CD4-positive, CD25-positive, alpha-beta regulatory T cell (primary cell): ENCODE data around the gene GOLPH3. TPM values are rescaled to one million over a fixed set of nuclear protein-coding genes. Genes with fewer than 3 reads are reported as not detected.

Source experiments
- ATAC-seq, 2 donors: fragments of 150-1000 bp; cut with Tn5 transposase; one replicate each; pipeline ENCODE4 v1.10.0; 2021; ENCODE audit warnings: low read depth in 2 of 2, moderate number of reproducible peaks in 2 of 2, moderate library complexity in 1 of 2
- DNase-seq, 3 donors: peaks; one replicate each; pipeline versions ENCODE4 v3.0.0 to v3.0.0-alpha.2; 2012 to 2022; ENCODE audit warnings: mixed read lengths in 1 of 3
- H3K27ac ChIP-seq: one replicate; pipeline ENCODE4 v1.7.0; 2013; ENCODE audit warnings: mild to moderate bottlenecking, low read length; ENCODE audit not compliant: insufficient read depth, poor library complexity, severe bottlenecking
- H3K27me3 ChIP-seq: one replicate; pipeline ENCODE4 v1.7.0; 2013; ENCODE audit warnings: low read length; ENCODE audit not compliant: control insufficient read depth, insufficient read depth
- H3K36me3 ChIP-seq: one replicate; pipeline ENCODE4 v1.7.0; 2013; ENCODE audit warnings: mild to moderate bottlenecking, low read length, moderate library complexity; ENCODE audit not compliant: control insufficient read depth, insufficient read depth
- H3K4me1 ChIP-seq: 2 replicates; pipeline ENCODE4 v1.7.0; 2013; ENCODE audit warnings: mild to moderate bottlenecking, low read length; ENCODE audit not compliant: insufficient read depth, control insufficient read depth, poor library complexity, severe bottlenecking
- H3K4me3 ChIP-seq: one replicate; pipeline ENCODE4 v1.7.0; 2013; ENCODE audit warnings: low read depth, mild to moderate bottlenecking, low read length, moderate library complexity
- H3K9me3 ChIP-seq, 2 experiments: 1 replicate in 1 of 2; 2 replicates in 1 of 2; pipeline ENCODE4 v1.7.0; 2013; ENCODE audit warnings: low read length in 2 of 2, mild to moderate bottlenecking in 1 of 2, moderate library complexity in 1 of 2; ENCODE audit not compliant: control insufficient read depth in 2 of 2
- H3K27ac Mint-ChIP-seq, 3 donors: one replicate each; pipeline ENCODE4 v1.8.0; 2020 to 2022; ENCODE audit warnings: mild to moderate bottlenecking in 3 of 3, mixed read lengths in 3 of 3, moderate library complexity in 2 of 3
- H3K27me3 Mint-ChIP-seq: one replicate; pipeline ENCODE4 v1.8.0; 2022; ENCODE audit warnings: mild to moderate bottlenecking, mixed read lengths
- H3K36me3 Mint-ChIP-seq: one replicate; pipeline ENCODE4 v1.8.0; 2020; ENCODE audit warnings: mixed read lengths
- H3K4me1 Mint-ChIP-seq, 4 donors: one replicate each; pipeline ENCODE4 v1.8.0; 2020 to 2022; ENCODE audit warnings: mixed read lengths in 4 of 4, mild to moderate bottlenecking in 1 of 4
- H3K4me3 Mint-ChIP-seq, 4 donors: one replicate each; pipeline ENCODE4 v1.8.0; 2020 to 2022; ENCODE audit warnings: mild to moderate bottlenecking in 4 of 4, mixed read lengths in 4 of 4, moderate library complexity in 3 of 4
- H3K9me3 Mint-ChIP-seq, 7 donors: one replicate each; pipeline ENCODE4 v1.8.0; 2020 to 2022; ENCODE audit warnings: mixed read lengths in 7 of 7, mild to moderate bottlenecking in 3 of 7, moderate library complexity in 2 of 7
- polyA plus RNA-seq, 4 donors: library from polyadenylated mRNA; unstranded; fragments of 300-500 nt; fragmentation: Illumina TruSeq; gene quantifications; one replicate each; pipeline ENCODE4 v1.2.3, GENCODE V29; 2021
- total RNA-seq: library from RNA; stranded (reverse); gene quantifications from one replicate; pipeline ENCODE4 v1.2.3, GENCODE V29; 2022

The GOLPH3 gene
- total and polyA plus RNA-seq, 5 donors from 2014 or later, result 66.8 to 130 (median 112) TPM

- H3K36me3 Mint-ChIP-seq, result peaks cover 9% of the 10 kb centered on the region
- H3K9me3 ChIP-seq, result no peaks in the 10 kb centered on the region
- no peaks in the 10 kb centered on the region for H3K9me3 Mint-ChIP-seq
- DNase-seq, result no peak
- H3K27ac ChIP-seq, result no peak overlapping the region
- H3K27ac Mint-ChIP-seq, result peak overlapping the region in 1 of 3 donors; percentile 60
- peaks cover 32% of the 10 kb centered on the region for H3K4me1 ChIP-seq
- H3K36me3 ChIP-seq, result peaks cover 8% of the 10 kb centered on the region
- no peaks in the 10 kb centered on the region for H3K27me3 ChIP-seq
- no peak for ATAC-seq
- H3K4me3 ChIP-seq, result peak overlapping the region; percentile 9
- H3K4me3 Mint-ChIP-seq, result no peak overlapping the region
- peaks cover 21 to 46% (median 42%) of the 10 kb centered on the region in 4 donors for H3K4me1 Mint-ChIP-seq
- no peaks in the 10 kb centered on the region for H3K27me3 Mint-ChIP-seq
Observed at GRCh38 chr5:32156635-32157034, 17.5 kb downstream of the GOLPH3 start.

DNA sequence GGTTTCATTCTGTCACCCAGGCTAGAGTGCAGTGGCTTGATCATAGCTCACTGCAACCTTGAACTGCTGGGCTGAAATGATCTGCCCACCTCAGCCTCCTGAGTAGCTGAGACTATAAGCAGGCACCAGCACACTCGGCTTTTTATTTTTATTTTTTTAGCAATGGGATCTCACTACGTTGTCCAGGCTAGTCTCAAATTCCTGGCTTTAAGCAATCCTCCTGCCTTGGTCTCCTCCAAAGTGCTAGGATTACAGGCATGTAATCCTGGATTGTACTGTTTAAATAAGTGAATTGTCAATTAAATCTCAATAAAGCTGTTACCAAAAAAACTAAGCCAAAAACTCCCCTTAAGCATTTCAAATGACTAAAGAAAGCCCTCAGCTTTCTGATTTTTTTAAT is 18.9 kb downstream of the GOLPH3 start:
- ATAC-seq (no peak), DNase-seq (no peak)
- no peak overlapping the region for H3K27ac ChIP-seq
- H3K4me3 ChIP-seq, result no peak overlapping the region
- H3K9me3 ChIP-seq, result no peaks in the 10 kb centered on the region
- no peaks in the 10 kb centered on the region for H3K27me3 ChIP-seq
- Mint-ChIP-seq H3K9me3 (no peaks in the 10 kb centered on the region), H3K36me3 (peaks cover 4% of the 10 kb centered on the region), H3K4me1 (peaks cover 22 to 40% (median 38%) of the 10 kb centered on the region in 4 donors), H3K27me3 (no peaks in the 10 kb centered on the region), H3K4me3 (no peak overlapping the region), H3K27ac (no peak overlapping the region)
- peaks cover 35% of the 10 kb centered on the region for H3K4me1 ChIP-seq
- H3K36me3 ChIP-seq, result peaks cover 8% of the 10 kb centered on the region

DNA sequence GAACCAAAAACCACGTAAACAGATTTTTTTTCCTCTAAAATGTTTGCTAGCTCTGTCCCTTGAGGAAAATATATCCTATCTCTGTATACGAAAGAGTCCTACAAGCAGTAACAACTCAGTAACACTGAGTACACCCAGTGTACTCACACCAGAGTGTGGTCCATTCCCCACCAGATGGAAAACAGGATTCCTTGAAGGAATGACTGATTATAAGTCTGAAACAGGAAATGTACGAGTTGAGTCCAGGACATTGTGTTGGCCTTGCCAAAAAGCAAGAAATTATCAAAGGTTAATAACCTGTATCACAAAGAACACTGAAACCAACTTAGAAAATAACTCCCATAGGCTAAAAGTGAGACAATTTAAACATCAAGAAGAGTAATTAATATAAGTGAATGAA is 20.4 kb downstream of the GOLPH3 start:
- Mint-ChIP-seq H3K9me3 (no peaks in the 10 kb centered on the region), H3K4me1 (peaks cover 31 to 52% (median 41%) of the 10 kb centered on the region in 4 donors), H3K4me3 (peak overlapping the region in 1 of 4 donors; percentile 25), H3K27me3 (no peaks in the 10 kb centered on the region), H3K36me3 (peaks cover 8% of the 10 kb centered on the region), H3K27ac (peak overlapping the region in 1 of 3 donors; percentile 19)
- no peaks in the 10 kb centered on the region for H3K9me3 ChIP-seq
- H3K27ac ChIP-seq, result no peak overlapping the region
- no peak for ATAC-seq
- H3K36me3 ChIP-seq, result peaks cover 8% of the 10 kb centered on the region
- peaks cover 30% of the 10 kb centered on the region for H3K4me1 ChIP-seq
- H3K27me3 ChIP-seq, result no peaks in the 10 kb centered on the region
- no peak for DNase-seq
- H3K4me3 ChIP-seq, result peak overlapping the region; percentile 34

- peaks cover 52 to 71% (median 58%) of the 10 kb centered on the region in 4 donors for H3K4me1 Mint-ChIP-seq
- H3K9me3 Mint-ChIP-seq, result no peaks in the 10 kb centered on the region
- H3K4me3 Mint-ChIP-seq, result no peak overlapping the region
- Histone ChIP-seq H3K9me3 (no peaks in the 10 kb centered on the region), H3K4me3 (no peak overlapping the region), H3K27ac (no peak overlapping the region), H3K27me3 (no peaks in the 10 kb centered on the region), H3K36me3 (peaks cover 4% of the 10 kb centered on the region), H3K4me1 (peaks cover 33% of the 10 kb centered on the region)
- DNase-seq, result no peak
- no peaks in the 10 kb centered on the region for H3K27me3 Mint-ChIP-seq
- no peak for ATAC-seq
- H3K36me3 Mint-ChIP-seq, result peaks cover 14% of the 10 kb centered on the region
- H3K27ac Mint-ChIP-seq, result no peak overlapping the region
Observed at GRCh38 chr5:32151198-32151597, 22.9 kb downstream of the GOLPH3 start.

GRCh38 chr5:32150366-32150765 is 23.8 kb downstream of the GOLPH3 start:
- no peak overlapping the region for H3K27ac Mint-ChIP-seq
- ATAC-seq, result no peak
- no peaks in the 10 kb centered on the region for H3K9me3 Mint-ChIP-seq
- Histone ChIP-seq H3K27me3 (no peaks in the 10 kb centered on the region), H3K27ac (no peak overlapping the region), H3K36me3 (no peaks in the 10 kb centered on the region), H3K4me3 (no peak overlapping the region), H3K4me1 (peaks cover 33% of the 10 kb centered on the region), H3K9me3 (no peaks in the 10 kb centered on the region)
- H3K27me3 Mint-ChIP-seq, result no peaks in the 10 kb centered on the region
- no peak overlapping the region for H3K4me3 Mint-ChIP-seq
- peaks cover 53 to 76% (median 64%) of the 10 kb centered on the region in 4 donors for H3K4me1 Mint-ChIP-seq
- peaks cover 14% of the 10 kb centered on the region for H3K36me3 Mint-ChIP-seq
- no peak for DNase-seq

DNA sequence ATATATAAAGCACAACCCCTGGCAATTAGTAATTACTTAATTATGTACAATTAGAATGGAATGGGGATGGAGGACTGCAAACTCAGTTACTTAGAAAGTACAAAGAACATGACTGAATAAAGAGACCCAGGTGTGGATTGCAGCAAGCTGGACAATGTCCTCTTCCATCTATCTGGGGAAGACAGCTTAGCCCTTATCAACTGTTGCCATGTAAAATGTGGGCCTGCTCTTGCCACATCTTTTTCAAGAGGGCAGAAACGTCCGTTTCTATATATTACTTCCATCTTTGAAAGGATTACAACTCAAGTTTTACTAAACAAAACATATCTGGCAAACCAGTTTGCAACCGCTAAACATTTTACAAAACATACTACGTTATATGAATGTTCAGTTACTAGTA is 26.2 kb downstream of the GOLPH3 start:
- H3K4me1 ChIP-seq, result peaks cover 31% of the 10 kb centered on the region
- Mint-ChIP-seq H3K9me3 (no peaks in the 10 kb centered on the region), H3K4me3 (no peak overlapping the region)

DNA sequence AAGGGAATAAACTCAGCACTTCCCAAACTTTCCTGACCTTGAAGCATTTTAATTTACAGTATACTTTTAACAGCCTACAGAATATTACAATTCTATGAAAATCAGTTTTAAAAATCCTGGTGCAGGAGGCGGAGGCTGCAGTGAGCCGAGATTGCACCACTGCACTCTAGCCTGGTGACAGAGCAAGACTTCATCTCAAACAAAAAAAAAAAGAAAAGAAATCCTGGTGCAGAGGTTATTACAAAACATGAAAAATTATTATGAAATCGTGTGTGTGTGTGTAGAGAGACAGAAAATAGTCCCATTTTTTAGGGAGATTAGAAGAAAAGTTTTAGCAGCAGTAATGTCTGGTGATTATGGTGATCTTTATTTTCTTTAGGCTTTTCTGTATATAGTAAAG is 26.9 kb downstream of the GOLPH3 start:
- Mint-ChIP-seq H3K4me1 (peaks cover 42 to 70% (median 51%) of the 10 kb centered on the region in 4 donors), H3K27ac (peak overlapping the region; percentile 3 to 38 (median 16)), H3K36me3 (peaks cover 22% of the 10 kb centered on the region), H3K9me3 (no peaks in the 10 kb centered on the region), H3K27me3 (no peaks in the 10 kb centered on the region), H3K4me3 (peak overlapping the region in 1 of 4 donors; percentile 25)
- Histone ChIP-seq H3K9me3 (no peaks in the 10 kb centered on the region), H3K27ac (no peak overlapping the region), H3K27me3 (no peaks in the 10 kb centered on the region), H3K36me3 (no peaks in the 10 kb centered on the region), H3K4me3 (no peak overlapping the region), H3K4me1 (peaks cover 31% of the 10 kb centered on the region)
- no peak for ATAC-seq
- DNase-seq, result no peak

More for the DNA sequence above, 26.2 kb downstream of the GOLPH3 start:
- Histone ChIP-seq H3K36me3 (no peaks in the 10 kb centered on the region), H3K4me3 (no peak overlapping the region), H3K9me3 (no peaks in the 10 kb centered on the region), H3K27me3 (no peaks in the 10 kb centered on the region), H3K27ac (no peak overlapping the region)
- no peak for DNase-seq
- Mint-ChIP-seq H3K27me3 (no peaks in the 10 kb centered on the region), H3K36me3 (peaks cover 22% of the 10 kb centered on the region), H3K4me1 (peaks cover 44 to 75% (median 54%) of the 10 kb centered on the region in 4 donors), H3K27ac (peak overlapping the region in 2 of 3 donors; percentile 3 to 36)
- ATAC-seq, result no peak

DNA sequence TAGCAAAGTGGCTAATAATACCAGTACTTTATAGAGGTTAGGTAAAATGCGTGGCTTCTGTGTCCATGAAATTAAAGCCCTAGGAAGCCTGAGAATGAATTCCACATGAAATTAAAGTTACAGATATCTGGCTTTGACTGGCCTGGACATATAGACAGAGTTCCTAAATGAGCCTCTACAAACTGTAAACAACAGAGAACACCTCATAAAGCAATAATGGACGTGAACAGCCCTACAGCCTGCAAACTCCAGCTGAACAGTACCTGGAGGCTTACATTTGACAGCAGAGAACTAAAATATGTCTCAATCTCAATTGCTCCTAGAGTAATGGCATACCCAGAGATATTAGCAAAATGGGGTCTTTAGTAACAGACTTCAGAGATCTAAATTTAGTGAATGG is 28.7 kb downstream of the GOLPH3 start:
- Histone ChIP-seq H3K4me3 (peak overlapping the region; percentile 14), H3K27ac (no peak overlapping the region), H3K9me3 (no peaks in the 10 kb centered on the region), H3K4me1 (peaks cover 31% of the 10 kb centered on the region), H3K27me3 (no peaks in the 10 kb centered on the region), H3K36me3 (no peaks in the 10 kb centered on the region)
- Mint-ChIP-seq H3K9me3 (no peaks in the 10 kb centered on the region), H3K4me1 (peaks cover 36 to 71% (median 47%) of the 10 kb centered on the region in 4 donors), H3K36me3 (peaks cover 26% of the 10 kb centered on the region), H3K27ac (peak overlapping the region in 1 of 3 donors; percentile 52), H3K27me3 (no peaks in the 10 kb centered on the region), H3K4me3 (peak overlapping the region in 1 of 4 donors; percentile 75)
- no peak for ATAC-seq
- no peak for DNase-seq
